GM10248 (cell line): ENCODE results near the gene LRSAM1.

Source experiments
- CTCF ChIA-PET: fragments of 300-600 bp; sonication (Branson Sonifier 250); formaldehyde crosslinking; extraction: SDS; loops from one replicate; lab custom pipeline; 2021; ENCODE audit warnings: antibody characterized with exemption; lab: Yijun Ruan, JAX
- POLR2A ChIA-PET: fragments of 350-650 bp; sonication (Branson Sonifier 250); formaldehyde crosslinking; extraction: SDS; loops from one replicate; lab custom pipeline; 2020; ENCODE audit warnings: antibody characterized with exemption; lab: Yijun Ruan, JAX
- DNase-seq: peaks from one replicate; pipeline ENCODE4 v3.0.0; 2012; ENCODE audit errors: extremely low spot score
- TF ChIP-seq, protein P1 (sequence below): IDR thresholded peaks from 2 replicates; pipeline ENCODE4 v1.5.1; 2012; ENCODE audit warnings: mild to moderate bottlenecking, low read depth; ENCODE audit errors: extremely low read depth, missing control alignments, control extremely low read depth

LRSAM1 gene

GRCh38 chr9:127514468-127514867 is 63.2 kb downstream of the LRSAM1 start:
- ChIA-PET POLR2A (no interaction called here), CTCF (interaction anchor here (1.0 kb wide), 1 partner anchor 355 kb away, joined by 3 read pairs; no protein-coding TSS in a partner anchor)
- TF ChIP-seq, protein P1, sequence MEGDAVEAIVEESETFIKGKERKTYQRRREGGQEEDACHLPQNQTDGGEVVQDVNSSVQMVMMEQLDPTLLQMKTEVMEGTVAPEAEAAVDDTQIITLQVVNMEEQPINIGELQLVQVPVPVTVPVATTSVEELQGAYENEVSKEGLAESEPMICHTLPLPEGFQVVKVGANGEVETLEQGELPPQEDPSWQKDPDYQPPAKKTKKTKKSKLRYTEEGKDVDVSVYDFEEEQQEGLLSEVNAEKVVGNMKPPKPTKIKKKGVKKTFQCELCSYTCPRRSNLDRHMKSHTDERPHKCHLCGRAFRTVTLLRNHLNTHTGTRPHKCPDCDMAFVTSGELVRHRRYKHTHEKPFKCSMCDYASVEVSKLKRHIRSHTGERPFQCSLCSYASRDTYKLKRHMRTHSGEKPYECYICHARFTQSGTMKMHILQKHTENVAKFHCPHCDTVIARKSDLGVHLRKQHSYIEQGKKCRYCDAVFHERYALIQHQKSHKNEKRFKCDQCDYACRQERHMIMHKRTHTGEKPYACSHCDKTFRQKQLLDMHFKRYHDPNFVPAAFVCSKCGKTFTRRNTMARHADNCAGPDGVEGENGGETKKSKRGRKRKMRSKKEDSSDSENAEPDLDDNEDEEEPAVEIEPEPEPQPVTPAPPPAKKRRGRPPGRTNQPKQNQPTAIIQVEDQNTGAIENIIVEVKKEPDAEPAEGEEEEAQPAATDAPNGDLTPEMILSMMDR: no peak
- DNase-seq: no peak

DNA sequence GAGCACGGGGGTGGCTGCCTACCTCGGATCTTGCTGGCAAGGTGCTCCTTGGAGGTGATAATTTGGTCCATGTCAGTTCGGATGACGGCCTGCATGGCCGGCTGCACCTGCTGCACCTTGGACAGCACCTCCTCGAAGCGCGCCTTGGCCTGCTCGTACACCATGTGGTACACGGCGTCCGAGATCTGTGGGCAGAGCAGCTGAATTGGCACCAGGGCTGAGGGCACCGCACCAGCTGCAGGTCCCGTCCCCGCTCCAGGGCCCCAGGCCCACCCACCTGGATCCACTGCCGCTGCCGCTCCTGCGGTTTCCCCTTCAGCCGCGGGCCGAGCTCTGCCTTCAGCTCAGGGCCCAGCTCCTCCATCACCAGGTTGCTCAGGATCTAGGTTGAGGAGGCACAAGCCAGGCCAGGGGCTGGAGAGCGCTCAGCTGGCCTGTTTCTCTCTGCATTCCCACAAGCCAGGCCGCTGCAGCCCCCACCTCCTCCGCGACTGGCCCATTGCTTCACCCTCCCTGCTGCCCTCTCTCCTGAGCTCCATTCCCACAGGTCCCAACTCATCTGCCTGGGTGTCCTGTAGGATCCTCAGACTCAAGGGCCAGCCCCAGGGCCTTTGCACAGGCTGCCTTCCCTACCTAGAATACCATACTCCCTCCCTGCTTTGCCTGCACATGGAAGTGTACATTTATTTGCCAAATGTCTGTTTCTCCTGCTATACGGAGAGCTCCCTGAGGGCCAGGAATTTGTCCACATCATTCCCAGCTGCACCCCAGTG is 65.7 kb downstream of the LRSAM1 start:
- ChIA-PET CTCF (interaction anchor here (1.1 to 3.4 kb wide), 5 partner anchors 9 to 218 kb away, joined by 3 to 9 read pairs (median 6); partner anchors contain the start of gene TOR2A), POLR2A (no interaction called here)
- TF ChIP-seq, protein P1: no peak
- no peak for DNase-seq

DNA sequence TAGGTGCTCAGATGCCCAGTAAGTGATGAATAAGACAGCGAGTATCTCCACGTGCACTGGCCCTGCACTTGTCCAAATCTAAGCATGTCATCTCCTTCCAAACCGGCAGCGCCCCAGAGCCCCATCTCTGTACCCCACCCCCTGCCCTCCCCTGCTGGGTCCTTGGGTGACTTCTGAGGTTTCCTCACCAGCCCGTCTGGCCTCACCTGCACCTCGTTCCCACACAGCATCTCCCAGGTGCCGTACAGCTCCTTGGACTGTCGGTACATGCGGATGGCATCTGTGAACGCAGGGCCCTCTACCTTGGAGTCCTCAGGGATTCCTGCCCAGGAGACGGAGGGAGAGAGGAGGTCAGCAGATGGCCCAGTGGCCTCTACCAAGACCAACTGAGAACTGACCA is 66.3 kb downstream of the LRSAM1 start:
- POLR2A ChIA-PET: no interaction called here
- CTCF ChIA-PET: interaction anchor here (1.1 to 3.4 kb wide), 4 partner anchors 9 to 217 kb away, joined by 3 to 9 read pairs (median 6); partner anchors contain the start of gene TOR2A
- TF ChIP-seq, protein P1: no peak

GRCh38 chr9:127518091-127518856 is 67.0 kb downstream of the LRSAM1 start:
- no peak for DNase-seq
- POLR2A ChIA-PET: no interaction called here
- TF ChIP-seq, protein P1: no peak
- CTCF ChIA-PET: interaction anchor here (1.1 to 3.4 kb wide), 4 partner anchors 10 to 217 kb away, joined by 3 to 9 read pairs (median 6); partner anchors contain the start of gene TOR2A

More for the DNA sequence above, 66.3 kb downstream of the LRSAM1 start:
- DNase-seq: no peak

DNA sequence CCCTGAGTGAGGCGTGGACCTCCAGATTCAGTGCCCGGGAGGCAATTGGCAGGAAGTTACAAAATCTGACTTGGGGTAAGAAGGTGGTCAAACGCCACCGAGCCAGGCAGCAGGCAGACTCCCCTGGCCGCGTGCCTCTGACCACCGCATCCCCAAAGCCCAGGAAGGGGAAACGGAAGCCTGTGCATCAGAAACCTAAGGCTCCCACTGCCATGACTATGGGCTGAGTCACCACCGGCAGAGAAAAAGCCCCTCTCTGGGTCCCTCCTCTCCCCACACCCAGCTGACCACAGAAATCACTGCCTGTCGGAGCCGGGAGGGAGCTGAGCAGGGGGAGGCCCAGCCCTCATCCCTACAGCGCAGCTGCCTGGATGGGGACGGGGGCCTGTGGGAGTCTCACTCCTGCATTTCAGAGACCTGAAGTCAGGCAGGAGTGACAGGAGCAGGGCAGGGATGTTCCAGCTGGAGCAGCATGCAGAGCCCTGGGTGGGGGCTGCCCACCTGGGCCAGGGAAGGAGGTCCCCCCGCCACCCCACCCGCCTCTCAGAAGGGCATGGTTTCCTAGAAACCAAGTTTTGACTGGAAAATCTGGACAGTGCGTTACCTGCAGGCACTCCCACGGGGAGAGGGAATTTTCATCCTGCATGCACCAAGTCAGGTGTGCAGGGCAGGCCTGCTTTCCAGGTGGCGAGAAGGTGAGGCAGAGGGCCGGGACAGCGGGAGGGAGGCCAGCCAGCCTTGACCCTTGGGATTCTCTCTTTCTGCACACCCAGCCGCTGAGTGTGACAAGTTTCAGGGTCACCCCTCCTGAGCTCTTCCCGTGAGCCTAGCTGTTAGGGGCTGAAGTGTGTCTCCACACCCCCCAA is 68.2 kb downstream of the LRSAM1 start:
- peak; percentile 55 for DNase-seq
- ChIA-PET CTCF (interaction anchor here (3.4 kb wide), 1 partner anchor 215 kb away, joined by 9 read pairs; the partner anchor contains the start of gene TOR2A), POLR2A (no interaction called here)
- TF ChIP-seq, protein P1: no peak
